MCF 10A (cell line): Measurements from ENCODE around the gene WNT3A. TPM values are rescaled to one million over a fixed set of nuclear protein-coding genes. Genes with fewer than 3 reads are reported as not detected.

Source experiments
- BruUV-seq: library from RNA; stranded (reverse); fragments of 400-500 nt; replicated peaks from 2 replicates; lab custom pipeline; 2021; lab: Mats Ljungman, UMichigan
- CTCF ChIA-PET: fragments of 300-600 bp; sonication (Branson Sonifier 250); formaldehyde crosslinking; extraction: SDS; loops from one replicate; lab custom pipeline; 2021; ENCODE audit warnings: antibody characterized with exemption, inconsistent platforms; lab: Yijun Ruan, JAX
- POLR2A ChIA-PET: fragments of 300-600, 350-650 bp; sonication (Branson Sonifier 250); formaldehyde crosslinking; extraction: SDS; loops from one replicate; lab custom pipeline; 2020; ENCODE audit warnings: antibody characterized with exemption, inconsistent platforms; lab: Yijun Ruan, JAX
- DNase-seq: peaks from one replicate; pipeline ENCODE4 v3.0.0-alpha.2; 2018; ENCODE audit not compliant: unreplicated experiment
- H3K27ac Mint-ChIP-seq: one replicate; pipeline ENCODE4 v1.8.0; 2022; ENCODE audit warnings: mild to moderate bottlenecking, low read depth, mixed read lengths; ENCODE audit not compliant: unreplicated experiment
- H3K27me3 Mint-ChIP-seq: one replicate; pipeline ENCODE4 v1.8.0; 2022; ENCODE audit warnings: mixed read lengths; ENCODE audit not compliant: insufficient read depth, unreplicated experiment
- H3K36me3 Mint-ChIP-seq: one replicate; pipeline ENCODE4 v1.8.0; 2022; ENCODE audit warnings: mild to moderate bottlenecking, moderate library complexity, mixed read lengths; ENCODE audit not compliant: insufficient read depth, unreplicated experiment
- H3K4me1 Mint-ChIP-seq: one replicate; pipeline ENCODE4 v1.8.0; 2022; ENCODE audit warnings: mixed read lengths; ENCODE audit not compliant: insufficient read depth, unreplicated experiment
- H3K4me3 Mint-ChIP-seq: one replicate; pipeline ENCODE4 v1.8.0; 2022; ENCODE audit warnings: mild to moderate bottlenecking, moderate library complexity, mixed read lengths; ENCODE audit not compliant: unreplicated experiment
- H3K9me3 Mint-ChIP-seq: one replicate; pipeline ENCODE4 v1.8.0; 2022; ENCODE audit warnings: mixed read lengths; ENCODE audit not compliant: unreplicated experiment
- CTCF ChIP-seq: fragments of 200-600 bp; IDR thresholded peaks from one replicate; pipeline ENCODE4 v1.8.0; 2022; ENCODE audit warnings: antibody characterized with exemption, mild to moderate bottlenecking; ENCODE audit not compliant: unreplicated experiment
- intact Hi-C: fragments of 100-400 bp; cut with micrococcal nuclease; formaldehyde crosslinking; loops from 2 replicates; pipeline ENCODE4 v1.14.1; 2022
- total RNA-seq: library from RNA; stranded (reverse); gene quantifications from 2 replicates; pipeline ENCODE4 v1.2.3, GENCODE V29; 2022

The WNT3A gene
- total RNA-seq, 1 experiment from 2014 or later: not detected

GRCh38 chr1:228070851-228071250 lies 64.1 kb downstream of the WNT3A start:
- BruUV-seq: no TSS peak
- CTCF ChIA-PET: no interaction called here
- no peak for DNase-seq

GRCh38 chr1:228071839-228072657 lies 65.2 kb downstream of the WNT3A start:
- Mint-ChIP-seq H3K36me3 (peaks cover 2% of the 10 kb centered on the region), H3K4me3 (no peak overlapping the region), H3K27ac (no peak overlapping the region), H3K27me3 (peaks cover 22% of the 10 kb centered on the region), H3K4me1 (peaks cover 5% of the 10 kb centered on the region), H3K9me3 (no peaks in the 10 kb centered on the region)
- peak; percentile 8 for TF ChIP-seq CTCF
- no TSS peak for BruUV-seq
- intact Hi-C loops: loop anchor here (5.0 kb wide), 2 partner anchors 265 to 310 kb away; no protein-coding TSS in a partner anchor
- CTCF ChIA-PET: interaction anchor here (0.7 to 3.2 kb wide), 3 partner anchors 69 to 1036 kb away, joined by 3 to 37 read pairs (median 26); no protein-coding TSS in a partner anchor
- no peak for DNase-seq
- POLR2A ChIA-PET: no interaction called here

More at GRCh38 chr1:228070851-228071250, 64.1 kb downstream of the WNT3A start:
- H3K4me3 Mint-ChIP-seq: no peak overlapping the region
- no peak overlapping the region for H3K27ac Mint-ChIP-seq
- POLR2A ChIA-PET: no interaction called here
- TF ChIP-seq CTCF: no peak
- H3K27me3 Mint-ChIP-seq: peaks cover 32% of the 10 kb centered on the region
- no peaks in the 10 kb centered on the region for H3K9me3 Mint-ChIP-seq
- intact Hi-C loops: loop anchor here (5.0 kb wide), 2 partner anchors 264 to 309 kb away; no protein-coding TSS in a partner anchor
- H3K4me1 Mint-ChIP-seq: peaks cover 2% of the 10 kb centered on the region
- H3K36me3 Mint-ChIP-seq: no peaks in the 10 kb centered on the region

- peaks cover 5% of the 10 kb centered on the region for H3K4me1 Mint-ChIP-seq
- BruUV-seq: no TSS peak
- H3K4me3 Mint-ChIP-seq: no peak overlapping the region
- no peak for DNase-seq
- intact Hi-C loops: loop anchor here (5.0 kb wide), 2 partner anchors 265 to 310 kb away; no protein-coding TSS in a partner anchor
- H3K27me3 Mint-ChIP-seq: peaks cover 16% of the 10 kb centered on the region
- H3K36me3 Mint-ChIP-seq: peaks cover 6% of the 10 kb centered on the region
- no peak overlapping the region for H3K27ac Mint-ChIP-seq
- H3K9me3 Mint-ChIP-seq: no peaks in the 10 kb centered on the region
- ChIA-PET CTCF (interaction anchor here (0.6 to 3.2 kb wide), 5 partner anchors 19 to 1035 kb away, joined by 3 to 37 read pairs (median 5); no protein-coding TSS in a partner anchor), POLR2A (interaction anchor here (0.6 kb wide), 2 partner anchors 343 to 589 kb away, joined by 3 to 4 read pairs; no protein-coding TSS in a partner anchor)
- no peak for TF ChIP-seq CTCF
Measured at GRCh38 chr1:228072658-228073043, 65.9 kb downstream of the WNT3A start.
